ENCODE data around the gene FRZB. TPM values are rescaled to one million over a fixed set of nuclear protein-coding genes. Genes with fewer than 3 reads are reported as not detected.

FRZB gene
- total and polyA plus RNA-seq, 2 donors (not counting 1 experiment from before 2014, with no cell fraction given), result 1.5 to 2.0 TPM

DNA sequence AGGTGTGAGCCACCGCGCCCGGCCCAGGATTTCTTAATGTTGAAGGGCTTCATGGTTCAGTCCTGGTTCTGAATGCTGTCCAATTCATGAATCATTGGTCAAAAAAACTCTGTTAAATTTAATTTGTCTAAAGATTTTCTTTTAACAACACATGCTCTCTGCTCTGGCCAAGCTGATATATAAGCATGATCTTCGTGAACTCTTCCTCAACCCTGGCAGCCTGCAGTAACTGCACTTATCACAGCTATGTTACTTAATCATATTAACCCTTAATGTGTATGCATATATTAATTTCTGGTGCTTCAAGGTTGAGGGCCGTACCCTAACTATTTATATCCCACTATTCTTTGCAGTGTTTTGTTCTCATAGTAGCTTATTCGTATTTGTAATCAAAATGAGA is 29.4 kb upstream of the FRZB start:
- no peak overlapping the region for H3K27ac ChIP-seq (ENCODE audit: insufficient read depth, low read length)
- H2AFZ ChIP-seq (ENCODE audit: low read length), result no peak overlapping the region
- no peak overlapping the region for H3K9ac ChIP-seq (ENCODE audit: insufficient read depth, low read length)
- no peak overlapping the region for H3K4me2 ChIP-seq (ENCODE audit: extremely low read depth, insufficient read depth, low read length)
- no peaks in the 10 kb centered on the region for H3K9me3 ChIP-seq (ENCODE audit: control insufficient read depth, insufficient read depth, low read depth, low read length)
- no peak for DNase-seq (ENCODE audit: low read depth in 2 of 2)
- no peaks in the 10 kb centered on the region for H3K36me3 ChIP-seq (ENCODE audit: control insufficient read depth, insufficient read depth, low read length)
- H3K79me2 ChIP-seq (ENCODE audit: control insufficient read depth, insufficient read depth, low read length), result no peaks in the 10 kb centered on the region
- TF ChIP-seq EZH2 (IDR thresholded peaks at IDR 0.05; ENCODE audit: low read length, missing control alignments), result no peak
- TF ChIP-seq, protein P1, sequence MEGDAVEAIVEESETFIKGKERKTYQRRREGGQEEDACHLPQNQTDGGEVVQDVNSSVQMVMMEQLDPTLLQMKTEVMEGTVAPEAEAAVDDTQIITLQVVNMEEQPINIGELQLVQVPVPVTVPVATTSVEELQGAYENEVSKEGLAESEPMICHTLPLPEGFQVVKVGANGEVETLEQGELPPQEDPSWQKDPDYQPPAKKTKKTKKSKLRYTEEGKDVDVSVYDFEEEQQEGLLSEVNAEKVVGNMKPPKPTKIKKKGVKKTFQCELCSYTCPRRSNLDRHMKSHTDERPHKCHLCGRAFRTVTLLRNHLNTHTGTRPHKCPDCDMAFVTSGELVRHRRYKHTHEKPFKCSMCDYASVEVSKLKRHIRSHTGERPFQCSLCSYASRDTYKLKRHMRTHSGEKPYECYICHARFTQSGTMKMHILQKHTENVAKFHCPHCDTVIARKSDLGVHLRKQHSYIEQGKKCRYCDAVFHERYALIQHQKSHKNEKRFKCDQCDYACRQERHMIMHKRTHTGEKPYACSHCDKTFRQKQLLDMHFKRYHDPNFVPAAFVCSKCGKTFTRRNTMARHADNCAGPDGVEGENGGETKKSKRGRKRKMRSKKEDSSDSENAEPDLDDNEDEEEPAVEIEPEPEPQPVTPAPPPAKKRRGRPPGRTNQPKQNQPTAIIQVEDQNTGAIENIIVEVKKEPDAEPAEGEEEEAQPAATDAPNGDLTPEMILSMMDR (conservative IDR thresholded peaks at IDR 0.05 in 1 of 2, IDR thresholded peaks at IDR 0.05 in 1 of 2; ENCODE audit: low read depth in 1 of 2, low read length in 2 of 2), result no peak
- H3K4me1 ChIP-seq (ENCODE audit: control insufficient read depth, extremely low read depth, insufficient read depth, low read length), result no peaks in the 10 kb centered on the region
- H3K4me3 ChIP-seq (replicated peaks in 1 of 4; ENCODE audit: control extremely low read depth in 1 of 4, insufficient read depth in 1 of 4, low read depth in 3 of 4, low read length in 4 of 4), result no peak overlapping the region
- H4K20me1 ChIP-seq (ENCODE audit: control insufficient read depth, extremely low read depth, insufficient read depth, low read length), result no peaks in the 10 kb centered on the region
- no peaks in the 10 kb centered on the region for H3K27me3 ChIP-seq (ENCODE audit: control insufficient read depth, insufficient read depth, low read length)

DNA sequence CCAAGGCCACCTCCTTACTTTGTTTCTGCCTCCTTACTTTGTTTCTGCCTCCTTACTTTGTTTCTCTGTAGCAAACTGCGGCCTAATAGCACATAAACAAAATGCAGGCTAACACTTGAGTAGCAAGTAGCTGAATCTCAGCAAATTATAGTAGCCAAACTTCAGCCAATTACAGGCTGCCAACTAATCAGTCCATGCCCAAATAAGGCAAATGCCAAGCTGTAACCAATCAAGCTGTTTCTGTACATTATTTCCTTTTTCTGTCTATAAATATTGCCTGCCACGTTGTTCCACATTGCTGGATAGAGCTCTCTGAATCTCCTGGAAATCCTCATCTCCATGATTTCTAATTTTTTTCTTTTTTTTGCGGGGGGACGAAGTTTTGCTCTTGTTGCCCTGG is 28.7 kb upstream of the FRZB start:
- no peak overlapping the region for H3K27ac ChIP-seq (ENCODE audit: insufficient read depth, low read length)
- TF ChIP-seq EZH2 (IDR thresholded peaks at IDR 0.05; ENCODE audit: low read length, missing control alignments), result no peak
- TF ChIP-seq, protein P1 (conservative IDR thresholded peaks at IDR 0.05 in 1 of 2, IDR thresholded peaks at IDR 0.05 in 1 of 2; ENCODE audit: low read depth in 1 of 2, low read length in 2 of 2), result no peak
- no peak for DNase-seq (ENCODE audit: low read depth in 2 of 2)
- H3K9ac ChIP-seq (ENCODE audit: insufficient read depth, low read length), result no peak overlapping the region
- H3K9me3 ChIP-seq (ENCODE audit: control insufficient read depth, insufficient read depth, low read depth, low read length), result no peaks in the 10 kb centered on the region
- H4K20me1 ChIP-seq (ENCODE audit: control insufficient read depth, extremely low read depth, insufficient read depth, low read length), result no peaks in the 10 kb centered on the region
- H2AFZ ChIP-seq (ENCODE audit: low read length), result no peak overlapping the region
- no peaks in the 10 kb centered on the region for H3K4me1 ChIP-seq (ENCODE audit: control insufficient read depth, extremely low read depth, insufficient read depth, low read length)
- no peaks in the 10 kb centered on the region for H3K36me3 ChIP-seq (ENCODE audit: control insufficient read depth, insufficient read depth, low read length)
- H3K4me3 ChIP-seq (replicated peaks in 1 of 4; ENCODE audit: control extremely low read depth in 1 of 4, insufficient read depth in 1 of 4, low read depth in 3 of 4, low read length in 4 of 4), result no peak overlapping the region
- no peaks in the 10 kb centered on the region for H3K27me3 ChIP-seq (ENCODE audit: control insufficient read depth, insufficient read depth, low read length)
- H3K4me2 ChIP-seq (ENCODE audit: extremely low read depth, insufficient read depth, low read length), result no peak overlapping the region
- H3K79me2 ChIP-seq (ENCODE audit: control insufficient read depth, insufficient read depth, low read length), result no peaks in the 10 kb centered on the region

DNA sequence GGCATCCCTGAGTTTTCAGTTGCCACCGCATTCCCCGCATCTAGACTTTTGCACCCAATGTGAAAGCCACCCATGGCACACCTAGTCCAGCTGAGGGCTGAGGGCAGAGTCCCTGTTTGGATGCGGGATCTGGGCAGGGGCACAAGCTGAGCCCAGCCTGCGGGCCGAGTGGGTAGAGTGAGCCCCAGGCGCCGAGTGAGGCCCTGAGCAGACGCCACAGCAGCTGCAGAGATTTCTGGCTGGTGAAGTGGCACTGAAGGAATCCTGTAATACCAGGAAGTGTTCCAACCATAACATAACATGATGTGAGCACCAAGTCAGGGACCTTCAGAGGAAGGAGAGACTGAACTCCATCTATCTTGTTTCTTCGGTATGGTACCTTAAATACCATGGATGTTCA is 27.7 kb upstream of the FRZB start:
- Histone ChIP-seq H3K36me3 (ENCODE audit: control insufficient read depth, insufficient read depth, low read length) (no peaks in the 10 kb centered on the region), H3K79me2 (ENCODE audit: control insufficient read depth, insufficient read depth, low read length) (no peaks in the 10 kb centered on the region), H3K27ac (ENCODE audit: insufficient read depth, low read length) (no peak overlapping the region), H3K9ac (ENCODE audit: insufficient read depth, low read length) (no peak overlapping the region), H3K9me3 (ENCODE audit: control insufficient read depth, insufficient read depth, low read depth, low read length) (no peaks in the 10 kb centered on the region), H3K27me3 (ENCODE audit: control insufficient read depth, insufficient read depth, low read length) (no peaks in the 10 kb centered on the region), H3K4me3 (replicated peaks in 1 of 4; ENCODE audit: control extremely low read depth in 1 of 4, insufficient read depth in 1 of 4, low read depth in 3 of 4, low read length in 4 of 4) (no peak overlapping the region), H3K4me1 (ENCODE audit: control insufficient read depth, extremely low read depth, insufficient read depth, low read length) (no peaks in the 10 kb centered on the region), H2AFZ (ENCODE audit: low read length) (no peak overlapping the region), H3K4me2 (ENCODE audit: extremely low read depth, insufficient read depth, low read length) (no peak overlapping the region), H4K20me1 (ENCODE audit: control insufficient read depth, extremely low read depth, insufficient read depth, low read length) (no peaks in the 10 kb centered on the region)
- TF ChIP-seq, protein P1 (conservative IDR thresholded peaks at IDR 0.05 in 1 of 2, IDR thresholded peaks at IDR 0.05 in 1 of 2; ENCODE audit: low read depth in 1 of 2, low read length in 2 of 2), result no peak
- no peak for TF ChIP-seq EZH2 (IDR thresholded peaks at IDR 0.05; ENCODE audit: low read length, missing control alignments)
- DNase-seq (ENCODE audit: low read depth in 2 of 2), result peak in 1 of 2 donors; percentile 56
